BE2C (cell line): ENCODE data around the gene MEX3C.

Experiments used
- DNase-seq: peaks from one replicate; pipeline ENCODE4 v3.0.0-alpha.2; 2020
- H3K27me3 ChIP-seq: fragments of 250-450 bp; sonication (Bioruptor Pico); 2 replicates; pipeline ENCODE4 v1.5.1; 2020; ENCODE audit warnings: mild to moderate bottlenecking
- H3K36me3 ChIP-seq: fragments of 250-450 bp; sonication (Bioruptor Pico); 2 replicates; pipeline ENCODE4 v1.5.1; 2020; ENCODE audit warnings: mild to moderate bottlenecking
- H3K4me1 ChIP-seq: fragments of 250-450 bp; sonication (Bioruptor Pico); 2 replicates; pipeline ENCODE4 v1.5.1; 2020
- H3K4me3 ChIP-seq: 2 replicates; pipeline ENCODE4 v1.5.1; 2011; ENCODE audit warnings: low read depth, low read length
- H3K9me3 ChIP-seq: fragments of 250-450 bp; sonication (Bioruptor Pico); 2 replicates; pipeline ENCODE4 v1.5.1; 2020
- CTCF ChIP-seq: IDR thresholded peaks from 2 replicates; pipeline ENCODE4 v1.5.1; 2012; ENCODE audit warnings: mild to moderate bottlenecking, low read depth, low read length

Gene MEX3C

GRCh38 chr18:51135364-51135763 is 62.1 kb downstream of the MEX3C start:
- H3K4me1 ChIP-seq: no peaks in the 10 kb centered on the region
- DNase-seq: no peak
- no peaks in the 10 kb centered on the region for H3K9me3 ChIP-seq
- H3K27me3 ChIP-seq: no peaks in the 10 kb centered on the region
- H3K4me3 ChIP-seq: no peak overlapping the region
- no peak for TF ChIP-seq CTCF
- H3K36me3 ChIP-seq: no peaks in the 10 kb centered on the region

GRCh38 chr18:51134721-51135120 is 62.8 kb downstream of the MEX3C start:
- no peak for TF ChIP-seq CTCF
- Histone ChIP-seq H3K9me3 (no peaks in the 10 kb centered on the region), H3K27me3 (no peaks in the 10 kb centered on the region), H3K4me3 (no peak overlapping the region), H3K36me3 (no peaks in the 10 kb centered on the region), H3K4me1 (no peaks in the 10 kb centered on the region)
- no peak for DNase-seq

- no peaks in the 10 kb centered on the region for H3K9me3 ChIP-seq
- H3K27me3 ChIP-seq: no peaks in the 10 kb centered on the region
- TF ChIP-seq CTCF: no peak
- no peaks in the 10 kb centered on the region for H3K4me1 ChIP-seq
- H3K36me3 ChIP-seq: no peaks in the 10 kb centered on the region
- no peak for DNase-seq
- no peak overlapping the region for H3K4me3 ChIP-seq
Measured at GRCh38 chr18:51133580-51134160, 63.8 kb downstream of the MEX3C start.

- Histone ChIP-seq H3K9me3 (no peaks in the 10 kb centered on the region), H3K4me3 (no peak overlapping the region), H3K4me1 (no peaks in the 10 kb centered on the region), H3K36me3 (no peaks in the 10 kb centered on the region), H3K27me3 (no peaks in the 10 kb centered on the region)
- no peak for DNase-seq
- TF ChIP-seq CTCF: no peak
Measured at GRCh38 chr18:51132256-51132935, 65.1 kb downstream of the MEX3C start.

GRCh38 chr18:51128533-51128932 is 68.9 kb downstream of the MEX3C start:
- no peaks in the 10 kb centered on the region for H3K36me3 ChIP-seq
- no peak for TF ChIP-seq CTCF
- DNase-seq: no peak
- no peak overlapping the region for H3K4me3 ChIP-seq
- H3K4me1 ChIP-seq: no peaks in the 10 kb centered on the region
- H3K9me3 ChIP-seq: no peaks in the 10 kb centered on the region
- no peaks in the 10 kb centered on the region for H3K27me3 ChIP-seq

- TF ChIP-seq CTCF: no peak
- H3K9me3 ChIP-seq: no peaks in the 10 kb centered on the region
- H3K4me1 ChIP-seq: no peaks in the 10 kb centered on the region
- DNase-seq: no peak
- no peaks in the 10 kb centered on the region for H3K27me3 ChIP-seq
- H3K4me3 ChIP-seq: no peak overlapping the region
- no peaks in the 10 kb centered on the region for H3K36me3 ChIP-seq
Measured at GRCh38 chr18:51127664-51128063, 69.8 kb downstream of the MEX3C start.
